Cardiac muscle cell (in vitro differentiated cells and primary cell): ENCODE results near the gene TPRG1. TPM values are rescaled to one million over a fixed set of nuclear protein-coding genes. Genes with fewer than 3 reads are reported as not detected.

Experiments used
- DNase-seq, 2 donors: peaks; one replicate each; pipeline versions ENCODE4 v3.0.0 to v3.0.0-alpha.2; 2010 to 2017; ENCODE audit warnings: low read depth in 1 of 2, low spot score in 1 of 2
- H3K27ac ChIP-seq: fragments of 200-600 bp; sonication (generic); 2 replicates; pipeline ENCODE4 v1.5.1; 2016
- H3K27me3 ChIP-seq: fragments of 200-600 bp; sonication (generic); 2 replicates; pipeline ENCODE4 v1.6.0; 2016; ENCODE audit warnings: control low read depth
- H3K36me3 ChIP-seq: fragments of 200-600 bp; sonication (generic); 2 replicates; pipeline ENCODE4 v1.5.1; 2016; ENCODE audit warnings: control low read depth
- H3K4me1 ChIP-seq: fragments of 200-600 bp; sonication (generic); 2 replicates; pipeline ENCODE4 v1.8.1; 2017; ENCODE audit warnings: low read depth, mild to moderate bottlenecking, mixed run types
- H3K4me3 ChIP-seq: fragments of 200-600 bp; sonication (generic); 2 replicates; pipeline ENCODE4 v1.5.1; 2016; ENCODE audit warnings: mild to moderate bottlenecking
- H3K9me3 ChIP-seq: fragments of 200-600 bp; sonication (generic); 2 replicates; pipeline ENCODE4 v1.5.1; 2017; ENCODE audit warnings: low read depth, mild to moderate bottlenecking, control low read depth
- polyA plus RNA-seq: library from polyadenylated mRNA; unstranded; fragments of >200 nt; fragmentation: Nextera tagmentation; extraction: Ambion mirVana; gene quantifications from 2 replicates; pipeline ENCODE4 v1.2.1, GENCODE V29; 2016
- total RNA-seq: library from RNA; depleted of rRNA; stranded (reverse); fragments of >200 nt; gene quantifications from 2 replicates; pipeline ENCODE4 v1.2.3, GENCODE V29; 2016
- TF ChIP-seq, protein P1 (sequence below): IDR thresholded peaks from 2 replicates; pipeline ENCODE4 v1.5.1; 2012; ENCODE audit warnings: low read depth, mild to moderate bottlenecking, low read length

TPRG1 gene
- total and polyA plus RNA-seq, 2 experiments from 2014 or later: 0.09 to 0.48 TPM

DNA sequence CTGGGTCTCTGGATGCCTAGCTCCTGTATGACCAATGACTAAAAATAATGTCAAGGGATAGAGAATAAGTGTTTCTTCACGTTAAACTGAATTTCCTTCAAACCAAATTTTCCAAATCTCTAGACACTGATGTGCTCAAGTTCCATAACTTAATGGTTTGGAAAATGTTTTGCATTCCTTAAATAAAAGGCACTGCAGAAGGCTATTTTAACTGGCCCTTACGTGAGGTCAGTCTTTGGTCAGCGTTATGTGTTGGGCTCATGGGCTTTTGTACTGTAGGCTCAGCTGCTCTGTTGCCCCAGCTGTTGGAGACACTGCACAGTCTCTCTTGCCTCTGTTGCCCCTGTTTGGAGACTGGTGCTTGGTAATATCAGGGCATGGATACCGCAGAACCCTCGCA lies 188.5 kb downstream of the TPRG1 start:
- Histone ChIP-seq H3K4me1 (no peaks in the 10 kb centered on the region), H3K27me3 (no peaks in the 10 kb centered on the region), H3K36me3 (no peaks in the 10 kb centered on the region), H3K9me3 (no peaks in the 10 kb centered on the region), H3K4me3 (no peak overlapping the region), H3K27ac (no peak overlapping the region)
- no peak for DNase-seq
- TF ChIP-seq, protein P1, sequence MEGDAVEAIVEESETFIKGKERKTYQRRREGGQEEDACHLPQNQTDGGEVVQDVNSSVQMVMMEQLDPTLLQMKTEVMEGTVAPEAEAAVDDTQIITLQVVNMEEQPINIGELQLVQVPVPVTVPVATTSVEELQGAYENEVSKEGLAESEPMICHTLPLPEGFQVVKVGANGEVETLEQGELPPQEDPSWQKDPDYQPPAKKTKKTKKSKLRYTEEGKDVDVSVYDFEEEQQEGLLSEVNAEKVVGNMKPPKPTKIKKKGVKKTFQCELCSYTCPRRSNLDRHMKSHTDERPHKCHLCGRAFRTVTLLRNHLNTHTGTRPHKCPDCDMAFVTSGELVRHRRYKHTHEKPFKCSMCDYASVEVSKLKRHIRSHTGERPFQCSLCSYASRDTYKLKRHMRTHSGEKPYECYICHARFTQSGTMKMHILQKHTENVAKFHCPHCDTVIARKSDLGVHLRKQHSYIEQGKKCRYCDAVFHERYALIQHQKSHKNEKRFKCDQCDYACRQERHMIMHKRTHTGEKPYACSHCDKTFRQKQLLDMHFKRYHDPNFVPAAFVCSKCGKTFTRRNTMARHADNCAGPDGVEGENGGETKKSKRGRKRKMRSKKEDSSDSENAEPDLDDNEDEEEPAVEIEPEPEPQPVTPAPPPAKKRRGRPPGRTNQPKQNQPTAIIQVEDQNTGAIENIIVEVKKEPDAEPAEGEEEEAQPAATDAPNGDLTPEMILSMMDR: no peak

- Histone ChIP-seq H3K9me3 (no peaks in the 10 kb centered on the region), H3K4me3 (no peak overlapping the region), H3K27ac (no peak overlapping the region), H3K4me1 (no peaks in the 10 kb centered on the region), H3K36me3 (no peaks in the 10 kb centered on the region), H3K27me3 (no peaks in the 10 kb centered on the region)
- DNase-seq: no peak
- TF ChIP-seq, protein P1: no peak
Measured at GRCh38 chr3:189361103-189361835, 189.5 kb downstream of the TPRG1 start.

DNA sequence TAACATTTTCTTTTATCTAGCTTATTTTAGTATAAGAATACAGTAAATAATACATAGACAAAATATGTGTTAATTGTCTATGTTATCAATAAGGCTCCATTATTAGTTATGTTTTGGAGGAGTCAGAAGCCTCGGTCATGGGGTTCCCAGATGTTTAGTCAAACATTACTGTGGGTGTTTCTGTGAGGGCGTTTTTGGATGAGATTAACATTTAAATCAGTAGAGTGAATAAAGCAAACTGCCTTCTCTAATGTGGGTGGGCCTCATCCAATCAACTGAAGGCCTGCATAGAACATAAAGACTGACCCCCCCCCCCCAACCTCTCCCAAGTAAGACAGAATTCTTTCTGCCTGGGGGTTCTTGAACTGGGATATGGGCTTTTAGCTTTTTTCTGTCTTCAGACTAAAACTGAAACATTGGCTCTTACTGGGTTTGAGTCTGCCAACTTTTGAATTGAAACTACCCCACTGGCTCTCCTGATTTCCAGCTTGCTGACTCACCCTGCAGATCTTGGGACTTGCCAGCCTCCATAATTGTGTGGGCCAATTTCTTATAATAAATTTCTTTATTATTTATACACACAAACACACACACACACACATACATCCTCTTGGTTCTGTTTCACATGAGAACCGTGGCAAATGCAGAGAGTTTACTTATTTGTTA lies 192.0 kb downstream of the TPRG1 start:
- Histone ChIP-seq H3K9me3 (no peaks in the 10 kb centered on the region), H3K27me3 (no peaks in the 10 kb centered on the region), H3K4me3 (no peak overlapping the region), H3K36me3 (no peaks in the 10 kb centered on the region), H3K4me1 (no peaks in the 10 kb centered on the region), H3K27ac (no peak overlapping the region)
- TF ChIP-seq, protein P1: no peak
- peak in 1 of 2 donors; percentile 60 for DNase-seq

GRCh38 chr3:189365609-189366564 lies 194.1 kb downstream of the TPRG1 start:
- H3K4me3 ChIP-seq: no peak overlapping the region
- H3K36me3 ChIP-seq: no peaks in the 10 kb centered on the region
- H3K4me1 ChIP-seq: no peaks in the 10 kb centered on the region
- no peaks in the 10 kb centered on the region for H3K9me3 ChIP-seq
- no peak overlapping the region for H3K27ac ChIP-seq
- peak in 1 of 2 donors; percentile 61 for DNase-seq
- no peaks in the 10 kb centered on the region for H3K27me3 ChIP-seq
- TF ChIP-seq, protein P1: peak; percentile 31

- no peak for DNase-seq
- H3K36me3 ChIP-seq: no peaks in the 10 kb centered on the region
- H3K27ac ChIP-seq: no peak overlapping the region
- no peaks in the 10 kb centered on the region for H3K27me3 ChIP-seq
- H3K9me3 ChIP-seq: no peaks in the 10 kb centered on the region
- TF ChIP-seq, protein P1: no peak
- no peaks in the 10 kb centered on the region for H3K4me1 ChIP-seq
- no peak overlapping the region for H3K4me3 ChIP-seq
Measured at GRCh38 chr3:189368384-189368783, 196.6 kb downstream of the TPRG1 start.
